ENCODE results near the gene MTX1. TPM values are rescaled to one million over a fixed set of nuclear protein-coding genes. Genes with fewer than 3 reads are reported as not detected.
A peak's percentile ranks its signal among the peaks of the same experiment; 100 is the strongest.

The MTX1 gene
- total and polyA plus RNA-seq, 9 of the 15 experiments (the other 6 are each of a cell fraction or from before 2014, with no cell fraction given), result 29.1 to 98.4 (median 66.9) TPM

DNA sequence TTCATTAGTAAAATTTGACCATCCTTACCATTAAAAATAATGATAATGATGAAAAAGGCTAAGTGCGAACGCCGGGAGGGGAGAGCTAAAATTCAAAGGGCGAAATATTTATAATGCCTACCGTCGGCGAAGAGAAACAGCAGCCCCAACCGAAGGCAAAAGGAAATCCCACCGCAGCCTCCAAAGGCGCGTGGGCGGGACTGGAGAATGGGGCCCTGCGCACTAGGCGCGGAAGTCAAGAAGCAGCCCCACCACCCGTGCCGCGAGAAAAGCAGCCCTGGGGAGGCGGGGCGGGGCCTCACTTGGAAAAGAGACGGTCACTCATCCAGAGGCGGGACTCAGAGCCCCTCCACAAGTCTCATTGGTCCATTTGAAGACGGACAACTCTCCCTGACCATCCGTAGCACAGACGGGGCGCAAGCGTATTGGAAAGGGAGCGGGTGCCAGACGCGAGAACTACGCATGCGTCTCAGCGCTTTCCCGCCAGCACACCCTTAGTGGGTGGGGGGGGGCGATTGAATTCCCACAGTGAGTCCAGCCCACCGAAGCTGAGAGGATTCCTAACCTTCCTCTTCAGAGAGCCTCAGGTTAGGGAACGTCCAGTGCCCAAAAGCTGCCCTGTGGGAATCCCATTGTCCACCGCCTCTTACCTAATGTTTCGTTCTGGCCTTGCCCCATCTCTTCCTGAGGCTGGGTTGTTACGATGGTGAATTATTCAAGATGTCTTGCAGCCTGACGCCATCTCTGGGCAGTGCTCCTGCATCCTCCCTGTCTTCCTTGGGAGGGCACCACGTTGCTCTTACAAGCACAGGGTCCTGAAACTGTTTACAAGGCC lies 19.0 kb downstream of the MTX1 start (continued):
- TF ChIP-seq ZNF77 (CRISPR knock-in tag; IDR thresholded peaks at IDR 0.05), result no peak
- TF ChIP-seq POLR2G (IDR thresholded peaks at IDR 0.05; ENCODE audit: low read depth, low read length), result peak; percentile 91
- TF ChIP-seq, protein P1, sequence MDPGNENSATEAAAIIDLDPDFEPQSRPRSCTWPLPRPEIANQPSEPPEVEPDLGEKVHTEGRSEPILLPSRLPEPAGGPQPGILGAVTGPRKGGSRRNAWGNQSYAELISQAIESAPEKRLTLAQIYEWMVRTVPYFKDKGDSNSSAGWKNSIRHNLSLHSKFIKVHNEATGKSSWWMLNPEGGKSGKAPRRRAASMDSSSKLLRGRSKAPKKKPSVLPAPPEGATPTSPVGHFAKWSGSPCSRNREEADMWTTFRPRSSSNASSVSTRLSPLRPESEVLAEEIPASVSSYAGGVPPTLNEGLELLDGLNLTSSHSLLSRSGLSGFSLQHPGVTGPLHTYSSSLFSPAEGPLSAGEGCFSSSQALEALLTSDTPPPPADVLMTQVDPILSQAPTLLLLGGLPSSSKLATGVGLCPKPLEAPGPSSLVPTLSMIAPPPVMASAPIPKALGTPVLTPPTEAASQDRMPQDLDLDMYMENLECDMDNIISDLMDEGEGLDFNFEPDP (CRISPR knock-in tag; IDR thresholded peaks at IDR 0.05), result no peak
- no peak for TF ChIP-seq SMAD1 (IDR thresholded peaks at IDR 0.05; ENCODE audit: low read depth, low read length, partially characterized antibody)
- TF ChIP-seq NFXL1 (CRISPR knock-in tag; IDR thresholded peaks at IDR 0.05), result no peak; the same call in 1 of the 2 replicates
- TF ChIP-seq, protein P2, sequence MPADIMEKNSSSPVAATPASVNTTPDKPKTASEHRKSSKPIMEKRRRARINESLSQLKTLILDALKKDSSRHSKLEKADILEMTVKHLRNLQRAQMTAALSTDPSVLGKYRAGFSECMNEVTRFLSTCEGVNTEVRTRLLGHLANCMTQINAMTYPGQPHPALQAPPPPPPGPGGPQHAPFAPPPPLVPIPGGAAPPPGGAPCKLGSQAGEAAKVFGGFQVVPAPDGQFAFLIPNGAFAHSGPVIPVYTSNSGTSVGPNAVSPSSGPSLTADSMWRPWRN (IDR thresholded peaks at IDR 0.05; ENCODE audit: low read depth), result peak; percentile 36; the same call in 1 of the 2 replicates
- no peak for TF ChIP-seq RBM14 (IDR thresholded peaks at IDR 0.05; ENCODE audit: borderline replicate concordance, insufficient read depth, low read depth, low read length)
- TF ChIP-seq CBX8 (IDR thresholded peaks at IDR 0.05; ENCODE audit: borderline replicate concordance, extremely low read depth, low read depth, low read length, poor library complexity, severe bottlenecking), result no peak
- peak; percentile 97 for TF ChIP-seq E2F3 (CRISPR knock-in tag; IDR thresholded peaks at IDR 0.05)
- TF ChIP-seq, protein P3, sequence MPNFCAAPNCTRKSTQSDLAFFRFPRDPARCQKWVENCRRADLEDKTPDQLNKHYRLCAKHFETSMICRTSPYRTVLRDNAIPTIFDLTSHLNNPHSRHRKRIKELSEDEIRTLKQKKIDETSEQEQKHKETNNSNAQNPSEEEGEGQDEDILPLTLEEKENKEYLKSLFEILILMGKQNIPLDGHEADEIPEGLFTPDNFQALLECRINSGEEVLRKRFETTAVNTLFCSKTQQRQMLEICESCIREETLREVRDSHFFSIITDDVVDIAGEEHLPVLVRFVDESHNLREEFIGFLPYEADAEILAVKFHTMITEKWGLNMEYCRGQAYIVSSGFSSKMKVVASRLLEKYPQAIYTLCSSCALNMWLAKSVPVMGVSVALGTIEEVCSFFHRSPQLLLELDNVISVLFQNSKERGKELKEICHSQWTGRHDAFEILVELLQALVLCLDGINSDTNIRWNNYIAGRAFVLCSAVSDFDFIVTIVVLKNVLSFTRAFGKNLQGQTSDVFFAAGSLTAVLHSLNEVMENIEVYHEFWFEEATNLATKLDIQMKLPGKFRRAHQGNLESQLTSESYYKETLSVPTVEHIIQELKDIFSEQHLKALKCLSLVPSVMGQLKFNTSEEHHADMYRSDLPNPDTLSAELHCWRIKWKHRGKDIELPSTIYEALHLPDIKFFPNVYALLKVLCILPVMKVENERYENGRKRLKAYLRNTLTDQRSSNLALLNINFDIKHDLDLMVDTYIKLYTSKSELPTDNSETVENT (CRISPR knock-in tag; IDR thresholded peaks at IDR 0.05), result 0 out of 2 replicates have a peak, but pooled peaks have one; percentile 56
- peak; percentile 51; the same call in 1 of the 2 replicates for TF ChIP-seq TARDBP (IDR thresholded peaks at IDR 0.05)
- TF ChIP-seq, protein P4, sequence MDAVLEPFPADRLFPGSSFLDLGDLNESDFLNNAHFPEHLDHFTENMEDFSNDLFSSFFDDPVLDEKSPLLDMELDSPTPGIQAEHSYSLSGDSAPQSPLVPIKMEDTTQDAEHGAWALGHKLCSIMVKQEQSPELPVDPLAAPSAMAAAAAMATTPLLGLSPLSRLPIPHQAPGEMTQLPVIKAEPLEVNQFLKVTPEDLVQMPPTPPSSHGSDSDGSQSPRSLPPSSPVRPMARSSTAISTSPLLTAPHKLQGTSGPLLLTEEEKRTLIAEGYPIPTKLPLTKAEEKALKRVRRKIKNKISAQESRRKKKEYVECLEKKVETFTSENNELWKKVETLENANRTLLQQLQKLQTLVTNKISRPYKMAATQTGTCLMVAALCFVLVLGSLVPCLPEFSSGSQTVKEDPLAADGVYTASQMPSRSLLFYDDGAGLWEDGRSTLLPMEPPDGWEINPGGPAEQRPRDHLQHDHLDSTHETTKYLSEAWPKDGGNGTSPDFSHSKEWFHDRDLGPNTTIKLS (IDR thresholded peaks at IDR 0.05; ENCODE audit: borderline replicate concordance, low read depth), result no peak
- TF ChIP-seq, protein P5, sequence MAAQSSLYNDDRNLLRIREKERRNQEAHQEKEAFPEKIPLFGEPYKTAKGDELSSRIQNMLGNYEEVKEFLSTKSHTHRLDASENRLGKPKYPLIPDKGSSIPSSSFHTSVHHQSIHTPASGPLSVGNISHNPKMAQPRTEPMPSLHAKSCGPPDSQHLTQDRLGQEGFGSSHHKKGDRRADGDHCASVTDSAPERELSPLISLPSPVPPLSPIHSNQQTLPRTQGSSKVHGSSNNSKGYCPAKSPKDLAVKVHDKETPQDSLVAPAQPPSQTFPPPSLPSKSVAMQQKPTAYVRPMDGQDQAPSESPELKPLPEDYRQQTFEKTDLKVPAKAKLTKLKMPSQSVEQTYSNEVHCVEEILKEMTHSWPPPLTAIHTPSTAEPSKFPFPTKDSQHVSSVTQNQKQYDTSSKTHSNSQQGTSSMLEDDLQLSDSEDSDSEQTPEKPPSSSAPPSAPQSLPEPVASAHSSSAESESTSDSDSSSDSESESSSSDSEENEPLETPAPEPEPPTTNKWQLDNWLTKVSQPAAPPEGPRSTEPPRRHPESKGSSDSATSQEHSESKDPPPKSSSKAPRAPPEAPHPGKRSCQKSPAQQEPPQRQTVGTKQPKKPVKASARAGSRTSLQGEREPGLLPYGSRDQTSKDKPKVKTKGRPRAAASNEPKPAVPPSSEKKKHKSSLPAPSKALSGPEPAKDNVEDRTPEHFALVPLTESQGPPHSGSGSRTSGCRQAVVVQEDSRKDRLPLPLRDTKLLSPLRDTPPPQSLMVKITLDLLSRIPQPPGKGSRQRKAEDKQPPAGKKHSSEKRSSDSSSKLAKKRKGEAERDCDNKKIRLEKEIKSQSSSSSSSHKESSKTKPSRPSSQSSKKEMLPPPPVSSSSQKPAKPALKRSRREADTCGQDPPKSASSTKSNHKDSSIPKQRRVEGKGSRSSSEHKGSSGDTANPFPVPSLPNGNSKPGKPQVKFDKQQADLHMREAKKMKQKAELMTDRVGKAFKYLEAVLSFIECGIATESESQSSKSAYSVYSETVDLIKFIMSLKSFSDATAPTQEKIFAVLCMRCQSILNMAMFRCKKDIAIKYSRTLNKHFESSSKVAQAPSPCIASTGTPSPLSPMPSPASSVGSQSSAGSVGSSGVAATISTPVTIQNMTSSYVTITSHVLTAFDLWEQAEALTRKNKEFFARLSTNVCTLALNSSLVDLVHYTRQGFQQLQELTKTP (IDR thresholded peaks at IDR 0.05; ENCODE audit: low read depth in 1 of 2, partially characterized antibody in 2 of 2), result no peak

Data from K562 (cell line).